Stimulated activated CD4-positive, alpha-beta T cell treated with anti-CD3 and anti-CD28 coated beads, Interleukin-2, amount 100 ng/mL, for 24 hours (primary cell): ENCODE measurements around the gene ZNF799.
"Not testable (repeated sequence)": the region's sequence is repeated elsewhere in the genome, so short reads cannot be mapped to it uniquely, and the experiment has no call there.

Experiments
- DNase-seq, 2 donors: peaks; one replicate each; pipeline ENCODE4 v3.0.0-alpha.2; 2020

The ZNF799 gene

DNA sequence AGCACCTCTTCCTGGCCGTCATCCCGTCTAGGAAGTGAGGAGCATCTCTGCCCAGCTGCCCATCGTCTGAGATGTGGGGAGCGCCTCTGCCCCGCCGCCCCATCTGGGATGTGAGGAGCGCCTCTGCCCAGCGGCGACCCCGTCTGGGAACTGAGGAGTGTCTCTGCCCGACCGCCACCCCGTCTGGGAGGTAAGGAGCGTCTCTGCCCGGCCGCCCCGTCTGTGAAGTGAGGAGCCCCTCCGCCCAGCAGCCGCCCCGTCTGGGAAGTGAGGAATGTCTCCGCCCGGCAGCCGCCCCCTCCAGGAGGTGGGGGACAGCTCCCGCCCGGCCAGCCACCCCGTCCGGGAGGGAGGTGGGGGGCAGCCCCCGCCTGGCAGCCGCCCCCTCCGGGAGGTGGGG, 38.8 kb downstream of the ZNF799 start:
- DNase-seq: not testable (repeated sequence)

GRCh38 chr19:12353375-12353774, 47.7 kb downstream of the ZNF799 start:
- no peak for DNase-seq

DNA sequence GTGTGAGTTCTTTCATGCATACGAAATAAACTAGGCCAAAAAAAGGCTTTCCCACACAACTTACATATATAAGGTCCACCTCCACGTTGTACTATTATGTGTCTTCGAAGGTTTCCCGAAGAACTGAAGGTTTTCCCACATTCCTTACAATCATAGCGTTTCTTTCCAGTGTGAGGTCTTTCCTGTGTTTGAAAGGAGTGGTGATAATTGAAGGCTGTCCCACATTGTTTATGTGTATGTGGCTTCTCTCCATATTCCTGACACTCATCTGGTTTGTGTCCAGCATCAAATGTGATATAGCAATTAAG, 50.2 kb downstream of the ZNF799 start:
- no peak for DNase-seq

- no peak for DNase-seq
Measured at GRCh38 chr19:12350185-12350889, 50.7 kb downstream of the ZNF799 start.

GRCh38 chr19:12346896-12347295, 54.2 kb downstream of the ZNF799 start:
- DNase-seq: no peak

DNA sequence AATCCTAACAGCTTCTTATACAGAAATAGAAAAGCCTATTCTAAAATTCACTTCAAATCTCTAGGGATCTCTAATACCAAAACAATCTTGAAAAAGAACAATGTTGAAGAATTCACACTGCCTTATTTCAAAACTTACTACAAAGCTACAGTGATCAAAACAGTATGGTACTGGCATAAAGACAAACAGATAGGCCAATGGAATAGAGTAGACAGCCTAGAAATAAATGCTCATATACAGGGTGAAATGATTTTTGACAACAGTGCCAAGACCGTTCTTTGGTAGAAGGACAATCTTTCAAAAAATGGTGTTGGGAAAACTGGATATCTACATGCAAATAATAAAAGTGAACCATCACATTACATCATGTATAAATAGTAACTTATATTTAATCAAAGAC, 55.9 kb downstream of the ZNF799 start:
- DNase-seq: no peak
